Hepatocyte (in vitro differentiated cells): ENCODE measurements around the gene ITGA1. TPM values are rescaled to one million over a fixed set of nuclear protein-coding genes. Genes with fewer than 3 reads are reported as not detected.

ENCODE experiments used
- DNase-seq: peaks from one replicate; pipeline ENCODE4 v3.0.0-alpha.2; 2016; ENCODE audit warnings: low spot score
- H2AFZ ChIP-seq: fragments of 200-600 bp; sonication (generic); 2 replicates; pipeline ENCODE4 v1.6.0; 2016; ENCODE audit warnings: antibody characterized with exemption, mild to moderate bottlenecking
- H3K27ac ChIP-seq: fragments of 200-600 bp; sonication (generic); 2 replicates; pipeline ENCODE4 v1.5.1; 2016; ENCODE audit warnings: mild to moderate bottlenecking
- H3K27me3 ChIP-seq: fragments of 200-600 bp; sonication (generic); 2 replicates; pipeline ENCODE4 v1.6.1; 2016
- H3K36me3 ChIP-seq: fragments of 200-600 bp; sonication (generic); replicated peaks from 2 replicates; pipeline ENCODE4 v1.5.1; 2016; ENCODE audit warnings: low read depth; ENCODE audit not compliant: insufficient read depth
- H3K4me1 ChIP-seq: fragments of 200-600 bp; sonication (generic); 2 replicates; pipeline ENCODE4 v1.5.1; 2016; ENCODE audit warnings: mild to moderate bottlenecking, moderate library complexity; ENCODE audit not compliant: insufficient read depth
- H3K4me2 ChIP-seq: fragments of 200-600 bp; sonication (generic); 2 replicates; pipeline ENCODE4 v1.6.0; 2016
- H3K4me3 ChIP-seq: fragments of 200-600 bp; sonication (generic); 2 replicates; pipeline ENCODE4 v1.5.1; 2016; ENCODE audit warnings: mild to moderate bottlenecking
- H3K79me2 ChIP-seq: fragments of 200-600 bp; sonication (generic); 2 replicates; pipeline ENCODE4 v1.6.0; 2017; ENCODE audit warnings: mild to moderate bottlenecking
- H3K9me2 ChIP-seq: fragments of 200-600 bp; sonication (generic); replicated peaks from 2 replicates; pipeline ENCODE4 v1.6.0; 2017; ENCODE audit warnings: mild to moderate bottlenecking; ENCODE audit not compliant: insufficient read depth
- H3K9me3 ChIP-seq: fragments of 200-600 bp; sonication (generic); 2 replicates; pipeline ENCODE4 v1.5.1; 2016; ENCODE audit warnings: low read depth, mild to moderate bottlenecking
- H4K20me1 ChIP-seq: fragments of 200-600 bp; sonication (generic); 2 replicates; pipeline ENCODE4 v1.6.0; 2016; ENCODE audit warnings: mild to moderate bottlenecking; ENCODE audit not compliant: insufficient read depth, poor library complexity, severe bottlenecking
- CTCF ChIP-seq: fragments of 200-600 bp; sonication (generic); IDR thresholded peaks from 2 replicates; pipeline ENCODE4 v1.5.1; 2016; ENCODE audit warnings: antibody characterized with exemption, mild to moderate bottlenecking; ENCODE audit not compliant: poor library complexity
- EZH2 ChIP-seq: fragments of 200-600 bp; sonication (generic); IDR thresholded peaks from 2 replicates; pipeline ENCODE4 v1.6.1; 2016; ENCODE audit warnings: antibody characterized with exemption, mild to moderate bottlenecking, borderline replicate concordance
- EZH2phosphoT487 ChIP-seq: fragments of 200-600 bp; sonication (generic); IDR thresholded peaks from one replicate; pipeline ENCODE4 v1.6.1; 2018; ENCODE audit warnings: antibody characterized with exemption, mild to moderate bottlenecking, low read depth, moderate library complexity; ENCODE audit not compliant: unreplicated experiment, severe bottlenecking
- WGBS: methylation state at CpG from one replicate; pipeline ENCODE4 v1.1.6; 2016; ENCODE audit warnings: low lambda C conversion rate; ENCODE audit errors: missing lambda C conversion rate; 5-methylcytosine and 5-hydroxymethylcytosine counted together
- polyA plus RNA-seq: library from polyadenylated mRNA; unstranded; fragments of >200 nt; fragmentation: Nextera tagmentation; extraction: Ambion mirVana; gene quantifications from 2 replicates; pipeline ENCODE4 v1.2.1, GENCODE V29; 2016
- total RNA-seq: library from RNA; depleted of rRNA; stranded (reverse); fragments of >200 nt; gene quantifications from 2 replicates; pipeline ENCODE4 v1.2.3, GENCODE V29; 2014

ITGA1 gene
- total and polyA plus RNA-seq, 2 experiments from 2014 or later: 15.0 to 40.3 TPM

- Histone ChIP-seq H3K27me3 (no peaks in the 10 kb centered on the region), H3K4me3 (no peak overlapping the region), H3K4me1 (no peaks in the 10 kb centered on the region), H3K79me2 (no peaks in the 10 kb centered on the region), H2AFZ (no peak overlapping the region), H3K9me3 (no peaks in the 10 kb centered on the region), H3K27ac (no peak overlapping the region), H3K9me2 (no peaks in the 10 kb centered on the region), H3K36me3 (no peaks in the 10 kb centered on the region), H3K4me2 (no peak overlapping the region), H4K20me1 (no peaks in the 10 kb centered on the region)
- 67% methylated on average over 2 of the region's 2 CpGs for WGBS
- DNase-seq: no peak
- TF ChIP-seq EZH2phosphoT487 (no peak), CTCF (no peak), EZH2 (no peak)
These were observed 65.9 kb downstream of the ITGA1 start for GRCh38 chr5:52853650-52854049.

DNA sequence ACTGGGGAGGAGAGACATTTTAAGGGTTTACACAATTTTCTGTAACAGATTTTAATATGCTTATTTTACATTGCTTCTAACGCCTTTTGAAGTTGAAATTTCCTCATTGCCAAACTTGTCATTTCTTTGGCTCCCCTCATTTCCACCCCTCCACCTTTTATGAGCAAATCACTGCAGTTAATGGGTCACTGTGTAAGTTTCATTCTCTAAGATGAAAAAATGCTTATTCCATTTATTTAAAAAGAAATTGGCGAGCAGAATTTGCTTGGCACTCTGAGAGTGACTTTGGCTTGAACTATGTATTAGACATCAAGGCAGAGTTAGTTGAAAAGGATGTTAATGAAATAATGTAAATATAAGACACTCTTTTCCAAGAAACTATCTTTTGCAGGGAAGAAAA is 66.6 kb downstream of the ITGA1 start:
- TF ChIP-seq EZH2: no peak
- TF ChIP-seq CTCF: no peak
- no peak for TF ChIP-seq EZH2phosphoT487
- no peak overlapping the region for H3K4me2 ChIP-seq
- no peaks in the 10 kb centered on the region for H3K36me3 ChIP-seq
- no peaks in the 10 kb centered on the region for H3K9me2 ChIP-seq
- WGBS: 97% methylated on average over 2 of the region's 2 CpGs
- H3K79me2 ChIP-seq: no peaks in the 10 kb centered on the region
- H3K4me3 ChIP-seq: no peak overlapping the region
- H2AFZ ChIP-seq: no peak overlapping the region
- H3K4me1 ChIP-seq: no peaks in the 10 kb centered on the region
- no peak for DNase-seq
- H3K9me3 ChIP-seq: no peaks in the 10 kb centered on the region
- H4K20me1 ChIP-seq: no peaks in the 10 kb centered on the region
- H3K27ac ChIP-seq: no peak overlapping the region
- no peaks in the 10 kb centered on the region for H3K27me3 ChIP-seq

DNA sequence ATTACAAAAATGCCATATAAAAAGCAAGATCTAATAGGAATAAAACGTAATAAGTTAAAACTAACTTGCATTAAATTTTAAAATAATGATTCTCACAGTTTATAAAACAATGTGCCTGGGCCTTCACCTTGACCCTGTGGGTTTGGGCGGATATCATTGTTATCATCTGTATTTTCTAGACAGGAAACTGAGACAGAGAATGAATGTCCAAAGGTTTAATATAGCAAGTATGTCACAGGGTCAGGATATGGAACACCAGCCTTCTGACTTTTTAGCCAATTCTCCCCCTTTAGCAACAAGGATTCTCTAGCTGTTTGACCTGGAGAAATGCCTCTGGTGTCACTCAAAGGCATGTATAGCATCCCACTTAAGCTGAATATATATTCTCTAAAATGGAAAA is 67.2 kb downstream of the ITGA1 start:
- DNase-seq: no peak
- no peak overlapping the region for H2AFZ ChIP-seq
- TF ChIP-seq EZH2phosphoT487: no peak
- TF ChIP-seq CTCF: no peak
- no peak for TF ChIP-seq EZH2
- H3K4me2 ChIP-seq: no peak overlapping the region
- no peaks in the 10 kb centered on the region for H3K9me2 ChIP-seq
- H3K27ac ChIP-seq: no peak overlapping the region
- 93% methylated on average over 2 of the region's 2 CpGs for WGBS
- H4K20me1 ChIP-seq: no peaks in the 10 kb centered on the region
- no peaks in the 10 kb centered on the region for H3K36me3 ChIP-seq
- no peaks in the 10 kb centered on the region for H3K27me3 ChIP-seq
- no peaks in the 10 kb centered on the region for H3K79me2 ChIP-seq
- H3K9me3 ChIP-seq: no peaks in the 10 kb centered on the region
- no peak overlapping the region for H3K4me3 ChIP-seq
- no peaks in the 10 kb centered on the region for H3K4me1 ChIP-seq

GRCh38 chr5:52856564-52856963 is 68.8 kb downstream of the ITGA1 start:
- Histone ChIP-seq H3K9me2 (no peaks in the 10 kb centered on the region), H3K27me3 (no peaks in the 10 kb centered on the region), H3K4me3 (no peak overlapping the region), H4K20me1 (no peaks in the 10 kb centered on the region), H3K4me1 (no peaks in the 10 kb centered on the region), H3K36me3 (no peaks in the 10 kb centered on the region), H3K27ac (no peak overlapping the region), H3K4me2 (no peak overlapping the region), H3K9me3 (no peaks in the 10 kb centered on the region), H3K79me2 (no peaks in the 10 kb centered on the region), H2AFZ (no peak overlapping the region)
- TF ChIP-seq EZH2phosphoT487: no peak
- TF ChIP-seq EZH2: no peak
- no peak for TF ChIP-seq CTCF
- 89% methylated on average over 3 of the region's 3 CpGs for WGBS
- DNase-seq: no peak
